SK-N-DZ (cell line): ENCODE data around the gene CLSTN1.
A peak's percentile ranks its signal among the peaks of the same experiment; 100 is the strongest.

ENCODE experiments used
- DNase-seq: peaks from one replicate; pipeline ENCODE4 v3.0.0-alpha.2; 2015; ENCODE audit warnings: low spot score

Gene CLSTN1

DNA sequence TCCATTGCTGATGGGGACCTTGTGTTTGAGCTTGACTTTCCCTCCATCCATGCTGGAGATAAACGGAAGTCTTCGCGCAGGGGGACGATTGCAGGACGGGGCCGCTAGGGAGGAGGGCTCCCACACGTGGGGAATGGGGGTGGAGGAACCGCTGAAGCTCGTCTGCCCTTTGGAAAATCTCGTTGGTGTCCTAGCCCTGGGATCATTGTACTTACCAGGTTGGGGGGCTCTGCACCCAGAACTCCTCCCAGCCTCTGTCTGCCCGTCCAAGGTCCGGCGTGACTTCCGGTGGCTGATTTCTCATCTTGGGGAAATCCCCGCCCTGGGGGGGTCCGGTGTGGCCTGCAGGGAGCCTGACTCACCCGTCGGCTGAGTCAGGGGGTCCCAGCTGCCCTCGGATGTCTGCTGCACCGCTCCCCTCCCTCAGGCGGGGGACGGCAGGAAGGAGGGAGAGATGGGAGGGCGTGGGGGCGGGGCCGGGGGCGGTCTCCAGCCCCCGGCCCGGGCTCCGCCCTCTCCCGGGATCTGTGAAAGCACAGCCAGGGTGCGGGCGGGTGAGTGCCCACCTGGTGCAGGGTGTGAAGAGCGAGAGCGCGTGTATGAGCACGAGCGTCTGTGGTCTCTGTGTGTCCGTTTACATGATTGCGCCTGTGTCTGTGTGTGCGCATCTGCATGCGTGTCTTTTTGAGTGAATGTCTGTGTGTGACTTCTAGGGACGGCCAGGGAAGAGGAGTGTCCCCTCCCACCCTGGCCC is 136.5 kb downstream of the CLSTN1 start:
- DNase-seq: peak; percentile 48

DNA sequence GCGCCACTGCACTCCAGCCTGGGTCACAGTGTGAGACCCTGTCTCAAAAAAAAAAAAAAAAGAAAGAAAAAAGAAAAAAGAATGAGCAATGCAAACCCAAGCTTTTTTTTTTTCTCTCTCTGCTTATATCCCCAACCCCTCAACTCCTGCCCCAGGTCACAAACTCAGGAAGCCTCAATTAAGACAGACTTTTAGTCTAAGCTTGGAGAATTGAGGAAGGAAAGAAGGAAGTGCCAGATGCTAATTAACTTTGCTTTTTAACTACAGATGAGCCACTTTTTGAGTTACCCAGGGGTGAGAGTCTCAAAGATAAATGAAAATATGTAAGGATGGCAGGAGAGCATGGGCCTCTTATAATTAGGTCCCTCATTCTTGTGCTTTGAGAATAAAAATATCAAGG is 139.0 kb downstream of the CLSTN1 start:
- no peak for DNase-seq

DNA sequence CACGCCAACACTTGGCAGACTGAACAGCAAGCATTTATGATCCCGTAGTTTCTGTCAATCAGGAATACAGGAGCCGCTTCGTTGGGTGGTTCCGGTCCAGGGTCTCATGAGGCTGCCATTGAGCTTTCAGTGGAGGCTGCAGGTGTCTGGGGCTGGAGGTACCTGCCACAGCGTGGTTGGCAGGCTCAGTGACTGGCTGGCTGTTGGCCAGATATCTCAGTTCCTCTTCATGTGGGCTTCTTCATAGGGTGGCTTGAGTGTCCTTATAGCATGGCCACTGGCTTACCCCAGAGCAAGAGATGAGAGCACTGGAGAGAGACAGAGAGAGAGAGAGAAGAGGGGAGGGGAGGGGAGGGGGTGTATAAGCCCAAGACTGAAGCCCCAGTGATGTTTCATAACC is 142.9 kb downstream of the CLSTN1 start:
- DNase-seq: no peak

DNA sequence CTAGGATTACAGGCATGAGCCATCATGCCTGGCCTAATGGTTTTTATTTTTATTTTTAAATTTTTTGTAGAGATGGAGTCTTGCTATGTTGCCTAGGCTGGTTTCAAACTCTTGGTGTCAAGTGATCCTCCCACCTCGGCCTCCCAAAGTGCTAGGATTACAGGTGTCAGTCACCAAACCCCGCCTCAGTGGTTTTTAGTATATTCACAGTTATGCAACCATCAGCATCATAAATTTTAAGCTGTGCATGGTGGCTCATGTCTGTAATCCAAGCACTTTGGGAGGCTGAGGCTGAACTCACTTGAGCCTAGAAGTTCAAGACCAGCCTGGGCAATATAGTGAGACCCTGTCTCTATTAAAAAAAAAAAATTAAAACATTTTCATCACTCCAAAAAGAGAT is 143.7 kb downstream of the CLSTN1 start:
- no peak for DNase-seq
